ENCODE measurements around the gene TNFRSF17.

Gene TNFRSF17

GRCh38 chr16:12002447-12003006, 37.5 kb downstream of the TNFRSF17 start:
- DNase-seq (ENCODE audit: low read depth in 2 of 2), result no peak

- no peak for DNase-seq (ENCODE audit: low read depth in 2 of 2)
Observed at GRCh38 chr16:12006637-12007036, 41.6 kb downstream of the TNFRSF17 start.

GRCh38 chr16:12009462-12009861, 44.5 kb downstream of the TNFRSF17 start:
- no peak for DNase-seq (ENCODE audit: low read depth in 2 of 2)

GRCh38 chr16:12009922-12010321, 44.9 kb downstream of the TNFRSF17 start:
- no peak for DNase-seq (ENCODE audit: low read depth in 2 of 2)

- no peak for DNase-seq (ENCODE audit: low read depth in 2 of 2)
Observed at GRCh38 chr16:12010388-12011251, 45.6 kb downstream of the TNFRSF17 start.

- DNase-seq (ENCODE audit: low read depth in 2 of 2), result no peak
Observed at GRCh38 chr16:12011565-12011964, 46.6 kb downstream of the TNFRSF17 start.

- no peak for DNase-seq (ENCODE audit: low read depth in 2 of 2)
Observed at GRCh38 chr16:12016291-12016947, 51.4 kb downstream of the TNFRSF17 start.

GRCh38 chr16:12017558-12017957, 52.5 kb downstream of the TNFRSF17 start:
- DNase-seq (ENCODE audit: low read depth in 2 of 2), result no peak
